HL-60 (cell line): ENCODE results near the gene OPN3.

Experiments
- POLR2AphosphoS5 ChIP-seq: IDR thresholded peaks from 2 replicates; pipeline ENCODE4 v1.6.1; 2012; ENCODE audit warnings: low read depth
- TF ChIP-seq, protein P1 (sequence below): IDR thresholded peaks from one replicate; pipeline ENCODE4 v1.5.1; 2011; ENCODE audit warnings: low read length, control low read depth, inconsistent platforms; ENCODE audit not compliant: insufficient read depth

DNA sequence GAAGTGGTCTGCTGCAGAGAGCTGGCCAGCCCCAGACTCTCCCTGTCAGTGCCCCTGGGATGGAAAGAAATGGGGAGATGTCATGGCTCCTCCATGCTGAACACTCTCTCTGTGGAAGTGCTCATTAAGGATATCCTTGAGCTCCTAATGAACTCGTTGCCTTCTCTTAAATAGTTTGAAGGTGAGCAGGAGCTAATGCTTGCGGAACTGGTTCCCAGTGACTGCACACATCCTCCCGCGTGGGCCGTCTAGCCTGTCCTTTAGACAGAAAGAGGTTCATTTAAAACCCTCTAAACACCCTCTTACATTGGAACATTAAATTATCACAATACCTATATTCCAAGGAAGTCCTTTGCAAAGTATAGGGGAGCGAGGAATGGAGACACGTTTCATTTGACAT lies 6.0 kb upstream of the OPN3 start:
- TF ChIP-seq POLR2AphosphoS5: no peak
- TF ChIP-seq, protein P1, sequence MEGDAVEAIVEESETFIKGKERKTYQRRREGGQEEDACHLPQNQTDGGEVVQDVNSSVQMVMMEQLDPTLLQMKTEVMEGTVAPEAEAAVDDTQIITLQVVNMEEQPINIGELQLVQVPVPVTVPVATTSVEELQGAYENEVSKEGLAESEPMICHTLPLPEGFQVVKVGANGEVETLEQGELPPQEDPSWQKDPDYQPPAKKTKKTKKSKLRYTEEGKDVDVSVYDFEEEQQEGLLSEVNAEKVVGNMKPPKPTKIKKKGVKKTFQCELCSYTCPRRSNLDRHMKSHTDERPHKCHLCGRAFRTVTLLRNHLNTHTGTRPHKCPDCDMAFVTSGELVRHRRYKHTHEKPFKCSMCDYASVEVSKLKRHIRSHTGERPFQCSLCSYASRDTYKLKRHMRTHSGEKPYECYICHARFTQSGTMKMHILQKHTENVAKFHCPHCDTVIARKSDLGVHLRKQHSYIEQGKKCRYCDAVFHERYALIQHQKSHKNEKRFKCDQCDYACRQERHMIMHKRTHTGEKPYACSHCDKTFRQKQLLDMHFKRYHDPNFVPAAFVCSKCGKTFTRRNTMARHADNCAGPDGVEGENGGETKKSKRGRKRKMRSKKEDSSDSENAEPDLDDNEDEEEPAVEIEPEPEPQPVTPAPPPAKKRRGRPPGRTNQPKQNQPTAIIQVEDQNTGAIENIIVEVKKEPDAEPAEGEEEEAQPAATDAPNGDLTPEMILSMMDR: no peak
